ENCODE measurements around the gene OR2Z1.

DNA sequence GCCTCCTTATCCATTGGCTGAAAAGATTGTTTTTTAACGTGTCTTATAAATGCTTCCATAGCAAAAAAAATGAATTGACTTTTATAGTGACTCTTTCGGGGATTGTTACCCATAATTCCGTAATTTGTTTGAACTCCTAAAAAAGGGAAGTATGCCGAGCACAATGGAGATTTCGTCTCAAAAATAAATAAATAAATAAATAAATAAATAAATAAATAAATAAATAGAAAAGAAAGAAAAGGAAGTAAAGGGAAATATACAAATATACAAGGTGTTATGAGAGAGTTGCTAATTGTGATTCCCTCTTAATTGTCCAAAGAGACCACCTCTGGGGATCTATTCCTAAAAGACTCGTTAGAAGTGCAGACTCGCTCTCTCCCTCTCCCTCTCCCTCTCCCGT, 16.9 kb downstream of the OR2Z1 start:
- TF ChIP-seq EP300 (IDR thresholded peaks at IDR 0.05; ENCODE audit: borderline replicate concordance) (no peak), FOXM1 (IDR thresholded peaks at IDR 0.05; ENCODE audit: borderline replicate concordance, low read depth) (no peak)
